ENCODE measurements around the gene DOC2A.

- no peak for TF ChIP-seq CTCF (conservative IDR thresholded peaks at IDR 0.05; ENCODE audit: low read depth, low read length)
- no peak for TF ChIP-seq CEBPB (IDR thresholded peaks at IDR 0.05; ENCODE audit: low read depth, low read length)
Observed at GRCh38 chr16:29993903-29994599, 16.8 kb downstream of the DOC2A start.

All from IMR-90 (cell line).